HFF-Myc (cell line): ENCODE data around the gene GGA1.
A peak's percentile ranks its signal among the peaks of the same experiment; 100 is the strongest.

Experiments used
- DNase-seq: peaks from one replicate; pipeline ENCODE4 v3.0.0-alpha.2; 2011; ENCODE audit warnings: low read depth; ENCODE audit errors: extremely low read depth
- H3K4me3 ChIP-seq: replicated peaks from 2 replicates; pipeline ENCODE4 v1.5.1; 2011; ENCODE audit warnings: low read depth, mild to moderate bottlenecking, control low read depth, low read length
- TF ChIP-seq, protein P1 (sequence below): IDR thresholded peaks from 2 replicates; pipeline ENCODE4 v1.5.1; 2012; ENCODE audit warnings: mild to moderate bottlenecking, low read depth, low read length, control low read depth; ENCODE audit errors: missing control alignments

The GGA1 gene

DNA sequence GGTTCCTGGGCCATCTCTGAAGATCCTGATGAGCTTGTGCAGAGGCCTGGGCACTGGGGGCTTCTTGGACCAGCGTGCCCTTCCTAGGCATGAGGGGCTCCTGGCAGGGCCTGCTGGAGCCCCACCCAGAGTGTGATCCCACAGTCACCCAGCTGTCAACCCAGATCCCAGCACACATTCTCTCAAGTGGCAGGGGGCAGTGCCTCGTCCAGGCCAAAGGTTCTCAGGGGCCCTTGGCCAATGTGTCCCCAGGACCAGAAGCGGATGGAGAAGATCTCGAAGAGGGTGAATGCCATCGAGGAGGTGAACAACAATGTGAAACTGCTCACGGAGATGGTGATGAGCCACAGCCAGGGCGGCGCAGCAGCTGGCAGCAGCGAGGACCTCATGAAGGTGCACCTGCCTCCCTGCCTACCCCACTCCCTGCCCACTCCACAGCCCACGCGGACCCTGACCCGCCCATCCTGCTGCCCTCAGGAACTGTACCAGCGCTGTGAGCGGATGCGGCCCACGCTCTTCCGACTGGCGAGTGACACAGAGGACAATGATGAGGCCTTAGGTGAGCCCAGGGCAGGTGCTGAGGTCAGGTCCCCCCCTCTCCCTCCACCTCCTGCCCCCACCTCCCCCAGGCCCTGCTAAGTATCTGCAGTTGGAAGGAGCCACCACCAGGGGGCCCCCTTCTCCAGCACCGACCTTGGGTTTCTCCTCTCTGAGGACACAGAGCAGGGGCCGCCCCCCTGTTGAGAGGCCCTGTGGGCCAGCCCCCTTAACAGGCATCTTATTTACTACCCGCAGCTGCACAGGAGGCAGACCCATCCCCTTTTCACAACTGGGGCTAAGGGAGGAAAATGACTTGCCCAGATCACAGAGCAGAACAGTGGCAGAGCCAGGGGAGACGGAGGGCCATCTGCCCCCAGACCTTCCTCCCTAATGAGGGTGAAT is 14.7 kb downstream of the GGA1 start:
- TF ChIP-seq, protein P1, sequence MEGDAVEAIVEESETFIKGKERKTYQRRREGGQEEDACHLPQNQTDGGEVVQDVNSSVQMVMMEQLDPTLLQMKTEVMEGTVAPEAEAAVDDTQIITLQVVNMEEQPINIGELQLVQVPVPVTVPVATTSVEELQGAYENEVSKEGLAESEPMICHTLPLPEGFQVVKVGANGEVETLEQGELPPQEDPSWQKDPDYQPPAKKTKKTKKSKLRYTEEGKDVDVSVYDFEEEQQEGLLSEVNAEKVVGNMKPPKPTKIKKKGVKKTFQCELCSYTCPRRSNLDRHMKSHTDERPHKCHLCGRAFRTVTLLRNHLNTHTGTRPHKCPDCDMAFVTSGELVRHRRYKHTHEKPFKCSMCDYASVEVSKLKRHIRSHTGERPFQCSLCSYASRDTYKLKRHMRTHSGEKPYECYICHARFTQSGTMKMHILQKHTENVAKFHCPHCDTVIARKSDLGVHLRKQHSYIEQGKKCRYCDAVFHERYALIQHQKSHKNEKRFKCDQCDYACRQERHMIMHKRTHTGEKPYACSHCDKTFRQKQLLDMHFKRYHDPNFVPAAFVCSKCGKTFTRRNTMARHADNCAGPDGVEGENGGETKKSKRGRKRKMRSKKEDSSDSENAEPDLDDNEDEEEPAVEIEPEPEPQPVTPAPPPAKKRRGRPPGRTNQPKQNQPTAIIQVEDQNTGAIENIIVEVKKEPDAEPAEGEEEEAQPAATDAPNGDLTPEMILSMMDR = peak; percentile 82
- no peak for DNase-seq

DNA sequence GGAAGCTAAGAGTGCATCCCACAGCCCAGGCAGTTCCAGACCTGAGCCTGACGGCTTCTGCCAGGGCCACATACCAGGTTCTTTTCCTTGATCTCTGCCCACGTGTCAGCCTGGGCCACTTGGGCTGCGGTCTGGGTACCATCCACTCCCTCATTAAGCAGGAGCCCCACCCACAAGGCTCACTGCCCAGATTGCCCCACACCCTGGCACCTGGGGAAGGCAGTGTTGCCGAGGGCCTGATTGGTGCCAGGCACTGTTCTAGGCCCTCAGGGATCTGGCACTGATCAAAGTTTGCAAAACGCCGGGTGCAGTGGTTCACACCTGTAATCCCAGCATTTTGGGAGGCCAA is 15.4 kb downstream of the GGA1 start:
- TF ChIP-seq, protein P1 = no peak
- H3K4me3 ChIP-seq = no peak overlapping the region
- DNase-seq = no peak

More for the DNA sequence above, 14.7 kb downstream of the GGA1 start:
- no peak overlapping the region for H3K4me3 ChIP-seq

DNA sequence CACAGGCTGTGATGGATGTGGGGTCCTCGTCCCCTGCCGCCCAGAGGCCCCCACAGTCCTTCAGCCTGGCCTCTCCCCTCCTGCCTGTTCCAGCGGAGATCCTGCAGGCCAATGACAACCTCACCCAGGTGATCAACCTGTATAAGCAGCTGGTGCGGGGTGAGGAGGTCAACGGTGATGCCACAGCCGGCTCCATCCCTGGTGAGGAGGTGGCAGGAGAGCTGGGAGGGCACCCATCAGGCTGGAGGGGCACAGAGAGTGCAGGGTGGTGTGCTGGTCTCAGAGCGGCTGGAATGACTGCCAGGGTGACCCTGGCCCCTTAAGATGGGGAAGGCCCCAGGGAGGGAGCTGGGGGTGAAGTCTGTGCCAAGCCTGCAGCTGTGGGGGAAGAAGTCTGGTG is 16.2 kb downstream of the GGA1 start:
- H3K4me3 ChIP-seq = no peak overlapping the region
- DNase-seq = no peak
- TF ChIP-seq, protein P1 = no peak

DNA sequence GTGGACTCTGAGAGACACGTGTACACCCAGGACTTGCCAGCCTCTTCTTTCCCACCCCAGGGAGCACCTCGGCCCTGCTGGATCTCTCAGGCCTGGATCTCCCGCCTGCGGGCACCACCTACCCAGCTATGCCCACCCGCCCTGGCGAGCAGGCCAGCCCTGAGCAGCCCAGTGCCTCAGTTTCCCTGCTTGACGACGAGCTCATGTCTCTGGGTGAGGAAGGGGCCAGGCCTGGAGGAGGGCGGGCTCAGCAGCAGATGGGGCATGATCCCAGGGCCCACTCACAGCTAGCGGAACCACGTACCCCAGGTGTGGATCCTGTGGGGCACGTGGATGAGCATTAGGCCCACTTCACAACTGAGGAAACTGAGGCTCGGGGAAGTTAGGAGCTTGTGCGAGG is 17.1 kb downstream of the GGA1 start:
- no peak for DNase-seq
- H3K4me3 ChIP-seq = no peak overlapping the region
- TF ChIP-seq, protein P1 = no peak

DNA sequence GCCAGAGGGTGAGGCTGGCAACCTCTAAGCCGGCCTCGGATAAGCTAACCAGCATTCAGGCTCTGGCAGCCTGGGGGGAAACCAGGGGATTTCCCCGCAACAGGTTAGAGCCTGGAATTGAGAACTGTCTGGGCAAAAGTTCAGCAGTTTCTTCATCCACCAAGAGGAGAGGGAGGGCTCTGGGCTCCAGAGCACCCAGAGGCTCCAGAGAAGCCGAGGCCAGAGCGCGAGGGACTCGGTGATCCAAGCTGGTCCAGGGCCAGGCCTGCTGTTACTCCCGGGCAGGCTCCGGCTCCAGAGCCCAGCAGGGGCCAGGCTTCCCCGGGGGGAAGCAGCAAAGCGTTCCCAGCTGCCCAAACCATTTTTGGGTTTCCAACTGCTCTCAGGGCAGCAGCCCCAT is 17.5 kb downstream of the GGA1 start:
- no peak overlapping the region for H3K4me3 ChIP-seq
- TF ChIP-seq, protein P1 = no peak
- no peak for DNase-seq

DNA sequence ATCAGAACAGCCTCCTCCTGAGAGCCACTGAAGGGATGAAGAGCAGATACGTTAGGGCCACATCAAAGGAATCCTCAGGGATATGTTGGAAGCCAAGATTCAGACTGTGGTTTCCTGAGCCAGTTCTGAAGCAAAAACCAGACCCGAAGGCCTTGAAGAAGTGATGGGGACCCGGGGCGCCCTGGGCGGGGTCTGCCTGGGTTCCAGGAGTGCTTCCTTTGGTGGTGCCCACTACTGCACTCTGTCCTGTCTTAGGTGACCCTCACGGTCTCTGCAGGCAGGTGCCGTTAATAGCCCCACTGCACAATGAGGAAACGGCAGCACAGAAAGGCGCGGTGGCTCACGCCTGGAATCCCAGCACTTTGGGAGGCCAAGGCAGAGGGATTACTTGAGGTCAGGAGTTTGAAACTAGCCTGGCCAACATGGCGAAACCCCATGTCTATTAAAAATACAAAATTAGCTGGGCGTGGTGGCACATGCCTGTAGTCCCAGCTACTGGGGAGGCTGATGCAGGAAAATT is 18.0 kb downstream of the GGA1 start:
- TF ChIP-seq, protein P1 = no peak
- DNase-seq = no peak
- no peak overlapping the region for H3K4me3 ChIP-seq
